Endothelial cell of umbilical vein (primary cell): ENCODE measurements around the gene TEX29.

Experiments used
- CTCF ChIP-seq, 2 donors: IDR thresholded peaks; 1 replicate in 1 of 2; 2 replicates in 1 of 2; pipeline ENCODE4 v1.5.1; 2011; ENCODE audit warnings: low read length in 2 of 2, mild to moderate bottlenecking in 2 of 2, moderate library complexity in 2 of 2, control low read depth in 1 of 2, inconsistent platforms in 1 of 2, low read depth in 1 of 2; ENCODE audit not compliant: insufficient read depth in 1 of 2; ENCODE audit errors: extremely low read depth in 1 of 2
- EZH2 ChIP-seq: IDR thresholded peaks from 2 replicates; pipeline ENCODE4 v1.6.1; 2012; ENCODE audit warnings: borderline replicate concordance, low read depth, mild to moderate bottlenecking, moderate library complexity, low read length, inconsistent platforms; ENCODE audit not compliant: severe bottlenecking
- MAX ChIP-seq: IDR thresholded peaks from 2 replicates; pipeline ENCODE4 v1.6.1; 2011; ENCODE audit not compliant: insufficient read depth, insufficient read length
- MYC ChIP-seq: IDR thresholded peaks from one replicate; pipeline ENCODE4 v1.6.1; 2011; ENCODE audit warnings: mild to moderate bottlenecking, low read depth, low read length
- POLR2A ChIP-seq: IDR thresholded peaks from 2 replicates; pipeline ENCODE4 v1.6.1; 2012; ENCODE audit warnings: low read depth, mild to moderate bottlenecking, control low read depth, low read length

GRCh38 chr13:111389621-111390521, 69.4 kb downstream of the TEX29 start:
- no peak for TF ChIP-seq CTCF (IDR thresholded peaks at IDR 0.05; ENCODE audit: extremely low read depth in 1 of 2, insufficient read depth in 1 of 2, low read depth in 1 of 2, low read length in 2 of 2)
- TF ChIP-seq POLR2A = no peak
- no peak for TF ChIP-seq MAX
- TF ChIP-seq MYC = no peak
- no peak for TF ChIP-seq EZH2
